Measurements from ENCODE around the gene COL2A1.

The COL2A1 gene

GRCh38 chr12:47942614-47943225, 61.6 kb downstream of the COL2A1 start:
- peak; percentile 50 for DNase-seq

GRCh38 chr12:47941871-47942613, 62.2 kb downstream of the COL2A1 start:
- DNase-seq = peak; percentile 72

GRCh38 chr12:47941475-47941780, 62.8 kb downstream of the COL2A1 start:
- DNase-seq = peak; percentile 47

GRCh38 chr12:47940773-47941474, 63.4 kb downstream of the COL2A1 start:
- DNase-seq = peak; percentile 40

GRCh38 chr12:47939009-47939601, 65.2 kb downstream of the COL2A1 start:
- peak; percentile 41 for DNase-seq

GRCh38 chr12:47938594-47938993, 65.7 kb downstream of the COL2A1 start:
- DNase-seq = no peak

- no peak for DNase-seq
Measured at GRCh38 chr12:47938093-47938492, 66.2 kb downstream of the COL2A1 start.

- DNase-seq = no peak
Measured at GRCh38 chr12:47935184-47935583, 69.1 kb downstream of the COL2A1 start.

- DNase-seq = no peak
Measured at GRCh38 chr12:47931187-47931586, 73.1 kb downstream of the COL2A1 start.

- DNase-seq = no peak
Measured at GRCh38 chr12:47930634-47931033, 73.6 kb downstream of the COL2A1 start.

GRCh38 chr12:47927346-47927745, 76.9 kb downstream of the COL2A1 start:
- no peak for DNase-seq
